Activated CD4-positive, alpha-beta T cell treated with anti-CD3 and anti-CD28 coated beads for 36 hours (primary cell): ENCODE measurements around the gene PLAC1. TPM values are rescaled to one million over a fixed set of nuclear protein-coding genes. Genes with fewer than 3 reads are reported as not detected.
A peak's percentile ranks its signal among the peaks of the same experiment; 100 is the strongest.

ENCODE experiments used
- ATAC-seq: fragments of 200-7000 bp; cut with Tn5 transposase; one replicate; pipeline ENCODE4 v1.10.0; 2021; ENCODE audit warnings: mild to moderate bottlenecking, moderate library complexity
- CTCF ChIA-PET: fragments of 350-600 bp; sonication (Branson Sonifier 250); formaldehyde crosslinking; loops from one replicate; lab custom pipeline; 2021; ENCODE audit warnings: antibody characterized with exemption; lab: Charles Lee
- POLR2A ChIA-PET: fragments of 350-600 bp; sonication (Branson Sonifier 250); formaldehyde crosslinking; loops from one replicate; lab custom pipeline; 2021; ENCODE audit warnings: antibody characterized with exemption, inconsistent platforms; lab: Charles Lee
- DNase-seq: peaks from one replicate; pipeline ENCODE4 v3.0.0-alpha.2; 2020
- H3K27ac Mint-ChIP-seq: one replicate; pipeline ENCODE4 v1.8.0; 2021; ENCODE audit warnings: mixed read lengths
- H3K27me3 Mint-ChIP-seq: one replicate; pipeline ENCODE4 v1.8.0; 2021; ENCODE audit warnings: mixed read lengths
- H3K36me3 Mint-ChIP-seq: one replicate; pipeline ENCODE4 v1.8.0; 2021; ENCODE audit warnings: low read depth, mixed read lengths
- H3K4me1 Mint-ChIP-seq: one replicate; pipeline ENCODE4 v1.8.0; 2021; ENCODE audit warnings: mixed read lengths
- H3K4me3 Mint-ChIP-seq: one replicate; pipeline ENCODE4 v1.8.0; 2021; ENCODE audit warnings: mild to moderate bottlenecking, moderate library complexity, mixed read lengths
- H3K9me3 Mint-ChIP-seq: one replicate; pipeline ENCODE4 v1.8.0; 2021; ENCODE audit warnings: low read depth, mixed read lengths
- intact Hi-C, 2 experiments: fragments of 100-400 bp; cut with DNase I in 1 of 2; cut with micrococcal nuclease in 1 of 2; formaldehyde crosslinking; loops; one replicate each; pipeline versions ENCODE4 v1.14.2 to v1.15.1; 2022 to 2024; cut with DNase I, micrococcal nuclease
- total RNA-seq, 2 experiments: library from RNA; stranded (reverse); gene quantifications; one replicate each; pipeline ENCODE4 v1.2.3, GENCODE V29; 2021

Gene PLAC1
- total RNA-seq, 2 experiments from 2014 or later = 0.18 TPM; not detected in 1

- Mint-ChIP-seq H3K4me3 (no peak overlapping the region), H3K27ac (no peak overlapping the region), H3K9me3 (no peaks in the 10 kb centered on the region), H3K4me1 (peaks cover 6% of the 10 kb centered on the region), H3K36me3 (no peaks in the 10 kb centered on the region), H3K27me3 (peaks cover 4% of the 10 kb centered on the region)
- DNase-seq (no peak), ATAC-seq (no peak)
- POLR2A ChIA-PET = no interaction called here
- CTCF ChIA-PET = interaction anchor here (0.6 kb wide), 1 partner anchor 94 kb away, joined by 4 read pairs; no protein-coding TSS in a partner anchor
- intact Hi-C loops = no loop called here
Observed at GRCh38 chrX:134669378-134670098, 11.3 kb upstream of the PLAC1 start.

GRCh38 chrX:134664202-134664601 lies 5.9 kb upstream of the PLAC1 start:
- no peaks in the 10 kb centered on the region for H3K36me3 Mint-ChIP-seq

GRCh38 chrX:134661295-134661694 lies 3.0 kb upstream of the PLAC1 start:
- Mint-ChIP-seq H3K4me1 (peaks cover 3% of the 10 kb centered on the region), H3K27ac (no peak overlapping the region), H3K9me3 (no peaks in the 10 kb centered on the region), H3K36me3 (no peaks in the 10 kb centered on the region), H3K4me3 (no peak overlapping the region), H3K27me3 (peaks cover 20% of the 10 kb centered on the region)
- CTCF ChIA-PET = no interaction called here
- DNase-seq (no peak), ATAC-seq (no peak)
- intact Hi-C loops = no loop called here
- POLR2A ChIA-PET = no interaction called here

More at GRCh38 chrX:134664202-134664601, 5.9 kb upstream of the PLAC1 start:
- no peaks in the 10 kb centered on the region for H3K4me1 Mint-ChIP-seq
- intact Hi-C loops = no loop called here
- DNase-seq (no peak), ATAC-seq (no peak)
- H3K9me3 Mint-ChIP-seq = no peaks in the 10 kb centered on the region
- peaks cover 13% of the 10 kb centered on the region for H3K27me3 Mint-ChIP-seq
- no peak overlapping the region for H3K27ac Mint-ChIP-seq
- no peak overlapping the region for H3K4me3 Mint-ChIP-seq
- ChIA-PET CTCF (interaction anchor here (0.7 kb wide), 1 partner anchor 541 kb away, joined by 3 read pairs; no protein-coding TSS in a partner anchor), POLR2A (no interaction called here)

- H3K27ac Mint-ChIP-seq = no peak overlapping the region
- peaks cover 26% of the 10 kb centered on the region for H3K27me3 Mint-ChIP-seq
- peaks cover 3% of the 10 kb centered on the region for H3K4me1 Mint-ChIP-seq
- no peaks in the 10 kb centered on the region for H3K36me3 Mint-ChIP-seq
- ATAC-seq (no peak), DNase-seq (no peak)
- H3K9me3 Mint-ChIP-seq = no peaks in the 10 kb centered on the region
- intact Hi-C loops = no loop called here
- CTCF ChIA-PET = interaction anchor here (1.5 kb wide), 1 partner anchor 15 kb away, joined by 3 read pairs; no protein-coding TSS in a partner anchor
- POLR2A ChIA-PET = no interaction called here
- no peak overlapping the region for H3K4me3 Mint-ChIP-seq
Observed at GRCh38 chrX:134660627-134661026, 2.4 kb upstream of the PLAC1 start.

- H3K36me3 Mint-ChIP-seq = no peaks in the 10 kb centered on the region
- H3K27ac Mint-ChIP-seq = no peak overlapping the region
- CTCF ChIA-PET = interaction anchor here (1.5 kb wide), 1 partner anchor 14 kb away, joined by 3 read pairs; no protein-coding TSS in a partner anchor
- POLR2A ChIA-PET = no interaction called here
- DNase-seq (no peak), ATAC-seq (no peak)
- H3K27me3 Mint-ChIP-seq = peaks cover 26% of the 10 kb centered on the region
- no peaks in the 10 kb centered on the region for H3K9me3 Mint-ChIP-seq
- no peak overlapping the region for H3K4me3 Mint-ChIP-seq
- H3K4me1 Mint-ChIP-seq = peaks cover 5% of the 10 kb centered on the region
- intact Hi-C loops = no loop called here
Observed at GRCh38 chrX:134659761-134660160, 1.5 kb upstream of the PLAC1 start.

GRCh38 chrX:134658760-134659023 lies 421 bp upstream of the PLAC1 start:
- Mint-ChIP-seq H3K27ac (no peak overlapping the region), H3K27me3 (peaks cover 26% of the 10 kb centered on the region), H3K4me1 (peaks cover 14% of the 10 kb centered on the region), H3K36me3 (no peaks in the 10 kb centered on the region), H3K4me3 (no peak overlapping the region), H3K9me3 (no peaks in the 10 kb centered on the region)
- ChIA-PET CTCF (no interaction called here), POLR2A (no interaction called here)
- intact Hi-C loops = no loop called here
- DNase-seq = no peak
- no peak for ATAC-seq

GRCh38 chrX:134654398-134655012 lies 3.8 kb downstream of the PLAC1 start:
- CTCF ChIA-PET = interaction anchor here (0.6 to 1.3 kb wide), 3 partner anchors 20 to 254 kb away, joined by 3 to 4 read pairs (median 4); no protein-coding TSS in a partner anchor
- ATAC-seq (peak; percentile 99), DNase-seq (peak; percentile 64)
- Mint-ChIP-seq H3K4me3 (no peak overlapping the region), H3K36me3 (no peaks in the 10 kb centered on the region), H3K4me1 (peaks cover 14% of the 10 kb centered on the region), H3K9me3 (no peaks in the 10 kb centered on the region), H3K27me3 (peaks cover 21% of the 10 kb centered on the region), H3K27ac (no peak overlapping the region)
- intact Hi-C loops = loop anchor here (1.0 kb wide), 3 partner anchors 20 to 55 kb away; no protein-coding TSS in a partner anchor
- POLR2A ChIA-PET = no interaction called here

- ChIA-PET POLR2A (interaction anchor here (0.6 kb wide), 1 partner anchor 54 kb away, joined by 4 read pairs; no protein-coding TSS in a partner anchor), CTCF (interaction anchor here (0.6 to 1.3 kb wide), 3 partner anchors 19 to 254 kb away, joined by 3 to 4 read pairs (median 4); no protein-coding TSS in a partner anchor)
- peaks cover 14% of the 10 kb centered on the region for H3K4me1 Mint-ChIP-seq
- no peaks in the 10 kb centered on the region for H3K9me3 Mint-ChIP-seq
- no peak for DNase-seq
- no peak overlapping the region for H3K4me3 Mint-ChIP-seq
- H3K27ac Mint-ChIP-seq = no peak overlapping the region
- ATAC-seq = no peak
- intact Hi-C loops = loop anchor here (1.0 kb wide), 3 partner anchors 20 to 55 kb away; no protein-coding TSS in a partner anchor
- no peaks in the 10 kb centered on the region for H3K36me3 Mint-ChIP-seq
- peaks cover 19% of the 10 kb centered on the region for H3K27me3 Mint-ChIP-seq
Observed at GRCh38 chrX:134653835-134654234, 4.4 kb downstream of the PLAC1 start.

GRCh38 chrX:134650701-134651100 lies 7.6 kb downstream of the PLAC1 start:
- ChIA-PET CTCF (no interaction called here), POLR2A (no interaction called here)
- Mint-ChIP-seq H3K4me3 (no peak overlapping the region), H3K4me1 (peaks cover 11% of the 10 kb centered on the region), H3K27me3 (peaks cover 10% of the 10 kb centered on the region), H3K36me3 (no peaks in the 10 kb centered on the region), H3K27ac (no peak overlapping the region), H3K9me3 (no peaks in the 10 kb centered on the region)
- no peak for DNase-seq
- ATAC-seq = no peak
- intact Hi-C loops = no loop called here

- ATAC-seq (no peak), DNase-seq (no peak)
- ChIA-PET POLR2A (no interaction called here), CTCF (no interaction called here)
- no peak overlapping the region for H3K27ac Mint-ChIP-seq
- no peaks in the 10 kb centered on the region for H3K9me3 Mint-ChIP-seq
- peaks cover 8% of the 10 kb centered on the region for H3K4me1 Mint-ChIP-seq
- H3K36me3 Mint-ChIP-seq = no peaks in the 10 kb centered on the region
- intact Hi-C loops = no loop called here
- no peak overlapping the region for H3K4me3 Mint-ChIP-seq
- H3K27me3 Mint-ChIP-seq = peaks cover 16% of the 10 kb centered on the region
Observed at GRCh38 chrX:134649770-134650169, 8.5 kb downstream of the PLAC1 start.

GRCh38 chrX:134647477-134647877 lies 10.8 kb downstream of the PLAC1 start:
- Mint-ChIP-seq H3K27ac (no peak overlapping the region), H3K36me3 (no peaks in the 10 kb centered on the region), H3K4me1 (no peaks in the 10 kb centered on the region), H3K27me3 (peaks cover 27% of the 10 kb centered on the region), H3K9me3 (no peaks in the 10 kb centered on the region), H3K4me3 (no peak overlapping the region)
- POLR2A ChIA-PET = no interaction called here
- intact Hi-C loops = no loop called here
- DNase-seq (no peak), ATAC-seq (no peak)
- CTCF ChIA-PET = no interaction called here

- intact Hi-C loops = no loop called here
- DNase-seq = no peak
- peaks cover 1% of the 10 kb centered on the region for H3K4me1 Mint-ChIP-seq
- ATAC-seq = no peak
- no peak overlapping the region for H3K4me3 Mint-ChIP-seq
- ChIA-PET POLR2A (no interaction called here), CTCF (interaction anchor here (1.0 kb wide), 1 partner anchor 13 kb away, joined by 5 read pairs; no protein-coding TSS in a partner anchor)
- no peaks in the 10 kb centered on the region for H3K36me3 Mint-ChIP-seq
- H3K9me3 Mint-ChIP-seq = no peaks in the 10 kb centered on the region
- H3K27ac Mint-ChIP-seq = no peak overlapping the region
- peaks cover 29% of the 10 kb centered on the region for H3K27me3 Mint-ChIP-seq
Observed at GRCh38 chrX:134646691-134647090, 11.6 kb downstream of the PLAC1 start.
